Glomerular visceral epithelial cell (primary cell): ENCODE data around the gene WASF3.

Source experiments
- DNase-seq: peaks from one replicate; pipeline ENCODE4 v3.0.0-alpha.2; 2016; ENCODE audit errors: extremely low spot score

The WASF3 gene

DNA sequence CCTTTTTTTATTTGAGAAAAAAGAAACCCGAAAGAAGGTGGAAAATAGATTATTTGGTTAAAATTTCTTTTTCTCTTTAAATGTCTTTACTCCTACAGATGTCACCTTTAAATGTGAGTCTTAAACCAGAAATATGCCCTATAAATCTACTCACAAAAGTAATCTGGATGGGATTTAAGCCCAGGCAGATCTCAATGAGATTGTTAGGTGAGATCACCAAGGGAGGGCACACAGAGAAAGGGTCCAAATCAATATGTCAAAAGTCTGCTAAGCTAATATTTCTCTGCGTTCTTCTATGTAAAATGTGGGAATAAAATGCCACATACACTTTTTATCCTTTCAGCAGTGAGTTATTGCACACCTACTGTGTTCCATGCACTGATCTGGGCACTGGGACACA lies 32.9 kb downstream of the WASF3 start:
- DNase-seq, result no peak

DNA sequence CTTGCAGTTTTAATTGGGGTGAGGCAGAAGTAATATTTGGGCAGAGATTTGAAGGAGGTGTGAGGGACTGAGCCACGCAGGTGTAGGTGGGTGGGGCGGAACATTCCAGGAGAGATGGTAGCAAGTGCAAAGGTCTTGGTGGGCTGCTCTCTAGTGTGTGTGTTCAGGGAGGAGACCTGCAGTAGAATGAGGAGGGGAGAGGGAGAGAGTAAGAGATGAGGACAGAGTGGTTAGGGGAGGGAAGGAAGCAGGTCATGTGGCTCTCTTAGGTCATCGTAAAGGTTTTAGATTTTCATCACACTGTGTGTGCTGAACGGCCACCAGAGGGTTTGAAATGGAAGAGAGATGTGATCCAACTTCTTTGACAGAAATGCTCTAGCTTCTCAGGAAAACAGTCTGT lies 33.5 kb downstream of the WASF3 start:
- DNase-seq, result no peak

DNA sequence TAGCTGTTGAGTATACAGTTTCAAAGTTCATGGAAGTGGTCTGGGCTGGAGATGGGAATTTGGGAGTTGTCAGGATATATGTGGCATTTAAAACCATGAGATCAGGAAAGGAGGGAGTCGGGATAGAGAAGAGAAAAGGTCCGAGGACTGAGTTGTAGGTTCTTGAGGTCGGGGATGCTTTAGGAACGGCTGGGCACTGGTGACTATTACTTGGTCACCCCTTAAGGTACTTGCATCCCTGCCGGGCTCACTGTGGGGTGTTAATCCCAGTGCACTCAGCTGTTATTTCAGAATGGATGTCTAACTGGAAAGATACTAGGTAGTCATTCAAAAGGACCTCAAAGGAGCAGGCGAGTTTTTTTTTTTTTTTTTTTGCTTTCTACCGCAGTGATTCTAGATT lies 34.2 kb downstream of the WASF3 start:
- no peak for DNase-seq

DNA sequence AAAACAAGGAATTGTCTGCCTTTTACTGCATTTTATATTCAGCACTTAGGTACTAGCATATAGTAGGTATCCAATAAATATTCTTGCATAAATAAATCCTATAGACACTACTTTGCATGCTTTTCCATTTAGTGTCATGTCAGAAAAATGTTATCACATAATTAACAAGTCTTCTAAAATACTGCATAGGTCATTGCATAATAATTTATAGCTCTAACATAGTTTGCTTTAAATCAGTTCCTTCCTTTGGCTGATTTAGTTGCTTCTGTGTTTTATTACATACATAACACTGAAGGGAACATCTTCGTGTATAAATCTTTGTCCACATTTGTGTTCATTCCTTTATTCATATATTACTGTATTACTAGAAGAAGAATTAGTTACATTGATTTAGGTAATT lies 36.2 kb downstream of the WASF3 start:
- no peak for DNase-seq

DNA sequence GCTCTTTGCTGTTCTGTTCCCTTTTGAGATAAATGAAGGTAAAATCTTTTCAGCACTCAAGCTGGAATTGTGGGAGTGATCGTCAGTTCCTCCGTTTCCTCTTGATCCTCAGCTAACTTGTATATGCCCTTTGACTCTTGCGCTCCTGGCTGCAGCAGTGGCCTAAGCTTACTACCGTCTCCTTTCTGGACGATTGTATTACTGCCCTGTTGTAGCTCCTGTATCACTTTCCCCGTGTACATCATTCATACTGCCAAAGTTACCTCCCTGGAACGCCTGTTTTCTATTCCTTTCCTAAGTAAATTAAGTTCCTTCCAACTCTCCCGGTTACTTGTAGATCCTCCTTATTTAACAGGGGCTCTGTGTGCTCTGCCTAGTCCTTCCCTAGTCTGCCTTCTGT lies 36.9 kb downstream of the WASF3 start:
- DNase-seq, result no peak

DNA sequence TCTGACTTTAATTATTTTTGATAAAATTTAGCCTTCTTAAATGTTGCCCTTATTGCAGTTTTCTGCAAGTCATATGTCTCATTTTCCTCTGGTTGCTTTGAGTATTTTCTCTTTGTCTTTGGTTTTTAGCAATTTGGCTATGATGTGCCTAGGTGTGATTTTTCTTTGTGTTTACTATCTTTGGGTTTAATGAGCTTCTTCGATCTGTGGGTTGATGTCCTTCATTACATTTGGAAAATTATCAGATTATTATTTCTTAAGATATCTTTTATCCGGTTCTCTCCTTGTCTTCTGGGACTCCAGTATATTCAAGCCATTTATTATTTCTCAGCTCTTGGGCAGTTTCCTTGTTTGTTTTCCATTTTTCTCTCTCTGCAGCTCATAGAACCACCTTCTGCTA lies 39.0 kb downstream of the WASF3 start:
- no peak for DNase-seq

DNA sequence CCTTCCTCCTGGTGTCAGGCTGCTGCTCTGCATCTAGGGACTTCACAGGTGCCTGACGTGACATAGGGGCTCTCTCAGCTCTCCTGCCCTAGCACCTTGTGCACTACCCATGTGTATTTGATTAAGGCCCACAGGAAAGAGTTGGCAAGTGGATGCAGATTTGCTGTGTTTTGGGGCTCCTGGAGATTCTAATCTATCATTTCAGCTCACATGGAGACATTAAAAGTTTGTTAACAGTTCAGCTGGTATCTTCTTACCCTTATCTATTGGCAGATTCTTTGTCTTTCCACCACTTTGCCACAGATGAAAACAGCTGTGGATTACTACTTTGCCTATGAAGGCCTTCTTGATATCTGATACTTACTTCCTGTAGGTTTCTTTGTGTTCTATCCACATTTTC lies 41.9 kb downstream of the WASF3 start:
- no peak for DNase-seq

DNA sequence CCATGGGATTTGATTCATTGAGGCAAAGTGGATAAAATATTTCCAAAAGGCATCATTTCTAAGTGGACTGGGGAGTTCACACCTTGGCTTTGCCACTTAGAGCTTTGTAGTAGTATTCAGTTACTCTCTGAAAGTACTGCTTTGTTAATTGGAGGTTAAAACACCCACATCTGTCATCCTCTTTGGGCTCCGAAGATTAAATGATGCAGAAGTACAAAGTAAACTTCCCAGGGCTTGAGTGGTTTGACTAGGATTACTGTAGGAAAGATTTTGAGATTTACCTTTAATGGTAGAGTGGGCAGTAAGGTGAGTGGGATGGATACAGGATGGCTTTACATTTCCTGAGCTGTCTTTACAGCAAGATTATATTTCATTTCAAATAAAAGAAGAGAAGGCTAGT lies 42.4 kb downstream of the WASF3 start:
- DNase-seq, result no peak

DNA sequence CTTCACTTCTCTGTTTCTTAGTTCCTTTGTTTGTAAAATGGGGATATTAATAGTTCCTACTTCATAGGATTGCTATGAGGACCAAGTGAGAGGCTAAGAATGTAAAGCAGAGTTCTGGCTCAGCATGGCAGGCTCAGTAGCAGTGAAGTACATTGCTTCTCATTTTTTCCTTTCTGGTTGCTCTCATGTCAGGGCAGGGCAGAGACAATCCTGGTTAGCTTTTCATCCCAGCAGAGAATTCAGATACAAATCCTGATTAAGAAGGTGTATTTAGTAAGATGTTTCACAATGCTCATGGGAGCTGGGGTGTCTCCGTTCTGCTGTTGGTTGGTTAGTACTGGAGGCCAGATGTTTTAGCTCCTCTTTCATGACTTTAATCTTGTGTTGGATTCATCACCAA lies 42.9 kb downstream of the WASF3 start:
- no peak for DNase-seq

DNA sequence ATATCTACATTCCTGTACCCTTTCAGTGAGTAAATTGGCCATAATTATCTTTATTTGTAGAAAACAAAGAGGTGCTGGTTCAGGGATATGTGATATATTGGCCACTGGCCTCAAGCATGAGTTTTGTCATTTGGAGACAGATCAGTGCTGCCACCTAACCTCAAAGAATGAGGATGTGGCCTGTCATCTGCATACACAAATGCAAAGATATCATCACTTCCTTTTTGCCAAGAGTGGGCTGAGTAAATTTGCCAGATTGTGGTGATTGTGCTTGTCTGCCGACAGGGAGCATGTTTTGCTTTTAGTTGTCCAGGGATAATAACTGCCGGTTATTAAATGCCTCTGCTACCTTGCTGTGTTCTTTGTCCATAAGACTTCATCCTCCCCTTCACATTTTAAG lies 44.2 kb downstream of the WASF3 start:
- DNase-seq, result peak; percentile 54

DNA sequence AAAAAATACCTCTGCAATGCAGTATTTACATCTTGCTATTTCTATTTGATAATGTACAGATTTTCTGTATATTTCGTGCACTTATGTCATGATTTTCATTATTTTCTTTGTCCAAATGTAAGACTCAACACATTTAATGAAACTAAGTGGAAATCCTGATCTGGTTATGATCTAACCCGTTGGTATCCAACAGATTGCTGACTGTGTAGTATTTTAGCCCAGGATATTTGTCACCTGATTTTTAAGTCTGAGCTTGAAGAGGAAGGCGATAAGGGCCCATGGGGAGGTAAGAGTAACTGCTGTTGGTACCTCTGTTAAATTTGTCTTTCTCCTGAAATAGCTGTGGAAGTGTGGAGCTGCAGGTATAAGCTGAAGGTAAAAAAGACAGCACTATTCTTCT lies 45.3 kb downstream of the WASF3 start:
- DNase-seq, result no peak

DNA sequence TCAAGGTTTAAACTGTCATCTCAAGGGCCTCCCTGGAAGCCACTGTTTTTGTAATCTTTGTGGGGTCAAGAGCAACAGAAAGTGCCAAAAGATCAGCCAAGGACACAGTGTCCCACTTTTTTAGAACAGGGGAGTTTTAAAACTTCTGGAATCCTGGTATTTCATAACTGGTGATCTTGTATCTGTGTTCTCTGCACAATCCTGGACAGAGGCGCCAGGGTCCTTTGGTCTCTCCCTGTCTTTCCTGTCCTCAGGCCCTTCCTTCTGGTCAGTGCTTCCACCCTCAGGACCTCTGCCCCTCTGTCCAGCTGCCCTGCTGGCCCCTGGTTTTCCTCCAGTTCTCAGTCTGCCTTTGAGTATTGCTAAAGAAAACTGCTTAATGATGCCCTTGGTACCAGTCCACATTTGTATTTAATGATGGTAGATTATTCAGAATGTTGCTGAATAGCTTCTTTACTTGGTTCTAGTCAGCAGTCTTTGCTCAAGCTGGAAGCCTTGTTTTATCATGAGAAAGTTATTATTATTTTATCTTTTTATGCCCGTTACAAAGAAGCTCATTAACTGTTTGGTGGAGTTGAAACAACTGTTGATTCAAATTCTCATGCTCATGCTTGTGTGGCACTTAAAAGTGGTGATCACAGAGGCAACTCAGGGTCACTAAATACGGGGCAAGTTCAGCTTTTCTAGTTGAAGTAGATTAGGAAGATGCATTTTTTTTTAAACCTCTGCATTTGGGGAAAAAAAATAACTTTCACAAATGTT lies 47.5 kb downstream of the WASF3 start:
- no peak for DNase-seq

DNA sequence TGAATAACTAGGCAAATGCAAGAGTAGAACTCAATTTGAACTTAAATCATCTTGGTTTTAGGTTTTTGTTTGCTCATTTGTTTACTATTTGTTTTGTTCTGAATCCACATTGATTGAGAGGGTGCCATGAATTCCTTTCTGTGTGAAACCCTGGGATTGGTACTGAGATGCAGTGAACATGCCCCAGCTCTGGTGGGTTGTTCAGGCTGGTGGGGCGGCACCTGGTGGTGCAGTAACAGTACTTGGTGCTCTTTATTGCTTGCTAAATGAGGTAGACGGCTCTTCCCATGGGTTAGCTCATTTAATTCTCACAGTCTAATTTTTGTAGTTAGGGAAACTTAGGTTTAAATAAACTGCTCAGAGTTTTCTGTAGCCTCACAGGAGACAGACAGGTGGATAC lies 48.4 kb downstream of the WASF3 start:
- no peak for DNase-seq

DNA sequence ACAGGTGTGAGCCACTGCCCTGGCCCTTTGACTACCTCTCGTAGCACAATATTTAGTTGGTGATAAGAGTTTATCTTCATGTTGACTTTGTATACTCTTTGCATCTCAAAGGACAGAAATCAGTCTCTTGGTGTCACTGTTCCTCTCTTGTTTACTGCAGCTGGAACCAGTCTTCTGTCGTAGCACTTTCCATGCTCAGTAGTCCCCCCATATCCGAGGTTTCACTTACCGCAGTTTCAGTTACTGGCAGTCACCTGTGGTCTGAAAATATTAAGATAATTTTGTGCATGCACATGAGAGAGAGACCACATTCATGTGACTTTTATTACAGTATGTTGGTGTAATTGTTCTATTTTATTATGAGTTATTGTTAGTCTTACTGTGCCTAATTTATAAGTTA lies 49.1 kb downstream of the WASF3 start:
- DNase-seq, result no peak

DNA sequence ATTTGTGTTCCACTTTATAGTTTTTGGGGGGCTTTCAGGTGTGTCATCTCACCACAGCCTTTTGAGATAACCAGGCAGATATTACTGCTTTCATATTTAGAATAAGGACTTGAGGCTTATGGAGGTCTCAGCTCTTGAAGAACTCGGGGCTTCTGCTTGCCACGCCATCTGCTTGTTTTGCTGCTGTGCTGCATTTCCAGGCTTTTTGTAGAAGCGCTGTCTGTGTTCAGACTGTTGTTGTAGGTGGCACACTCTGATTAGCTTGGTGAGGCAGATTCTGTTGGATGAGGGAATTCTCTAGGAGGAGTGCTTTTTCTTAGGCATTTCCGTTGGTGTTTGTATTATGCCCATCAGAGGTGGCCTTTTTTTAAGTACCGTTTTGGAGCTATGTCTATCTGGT lies 57.2 kb downstream of the WASF3 start:
- DNase-seq, result no peak

DNA sequence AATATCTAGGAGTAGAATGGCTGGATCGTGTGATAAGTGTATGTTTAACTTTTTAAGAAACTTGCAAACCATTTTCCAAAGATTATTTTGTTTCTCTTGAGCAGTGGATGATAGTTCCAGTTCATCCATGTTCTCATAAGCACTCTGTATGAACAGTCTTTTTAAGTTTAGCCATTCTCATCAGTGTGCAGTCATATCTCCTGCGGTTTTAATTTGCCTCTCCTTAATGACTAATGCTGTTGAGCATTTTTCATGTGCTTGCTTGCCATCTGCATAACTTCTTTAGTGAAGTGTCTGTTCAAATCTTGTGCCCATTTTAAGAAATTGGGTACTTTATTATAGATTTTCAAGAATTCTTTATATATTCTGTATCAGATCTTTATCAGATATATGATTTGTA lies 58.6 kb downstream of the WASF3 start:
- peak; percentile 13 for DNase-seq

DNA sequence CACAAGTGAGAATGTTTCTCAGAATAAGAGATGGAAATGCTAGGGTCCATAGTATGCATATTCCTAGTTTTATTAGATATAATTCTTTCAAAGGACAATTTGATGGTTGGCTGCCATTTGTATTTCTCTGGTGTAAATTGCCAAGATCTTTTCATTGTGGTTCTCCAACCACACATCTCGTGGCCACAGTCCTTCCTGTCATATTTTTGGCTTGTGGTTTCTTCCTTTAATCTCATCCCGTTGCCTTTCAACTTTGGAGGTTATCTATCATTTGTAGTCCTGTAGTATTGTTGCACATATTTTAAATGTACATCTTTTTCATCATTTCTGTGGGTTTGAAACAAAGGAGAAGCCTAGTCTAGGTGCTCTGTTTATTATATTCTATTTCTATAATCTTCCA lies 61.2 kb downstream of the WASF3 start:
- peak; percentile 20 for DNase-seq

DNA sequence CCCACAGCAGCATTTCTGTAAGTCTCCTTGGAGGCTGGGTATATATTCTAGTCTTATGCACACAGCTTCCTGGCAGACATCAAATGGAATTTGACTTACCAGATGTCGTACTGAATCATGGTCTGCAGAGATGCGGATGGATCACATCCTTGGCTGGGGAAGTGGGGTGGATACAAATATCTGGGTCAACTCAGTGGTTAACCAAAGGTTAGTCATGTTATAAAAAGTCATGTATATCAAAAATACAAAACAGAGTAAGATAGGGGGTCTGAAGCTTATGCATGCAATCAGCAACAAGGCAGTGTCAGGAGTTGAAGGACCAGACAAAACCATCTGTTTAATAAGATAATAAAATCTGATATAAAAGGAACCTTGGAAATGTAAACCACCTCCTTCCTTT lies 61.9 kb downstream of the WASF3 start:
- DNase-seq, result peak; percentile 66

DNA sequence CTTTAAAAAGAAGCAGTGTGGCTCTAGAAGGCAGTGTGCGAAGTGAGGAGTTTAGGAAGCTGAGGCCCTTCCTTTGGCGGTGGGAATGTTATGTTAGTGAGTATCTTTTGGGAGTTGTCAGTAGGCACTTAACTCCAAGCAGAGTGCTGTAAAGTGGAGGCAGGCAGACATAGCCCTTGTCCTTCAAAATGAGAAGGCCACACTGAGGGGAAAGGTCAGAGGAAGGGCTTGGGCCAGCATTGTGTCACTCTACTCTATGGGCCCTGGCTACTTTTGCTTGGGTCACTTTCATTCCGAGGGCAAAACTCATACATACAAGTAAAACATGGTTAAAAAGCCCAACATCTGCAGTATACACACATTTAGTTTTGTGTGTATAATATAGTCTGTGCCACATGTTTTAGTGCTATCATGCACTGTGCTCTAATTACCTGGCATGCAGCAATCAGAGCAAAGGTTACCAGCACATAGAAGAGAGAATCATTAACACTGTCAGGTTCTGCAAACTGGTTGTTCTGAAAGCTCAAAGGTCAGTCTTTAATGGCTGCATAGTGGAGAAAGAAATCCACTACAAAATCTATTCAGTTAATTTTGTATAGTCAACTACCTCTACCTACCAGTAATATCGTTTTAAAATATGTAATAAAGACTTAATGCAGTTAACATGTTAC lies 64.4 kb downstream of the WASF3 start:
- no peak for DNase-seq

DNA sequence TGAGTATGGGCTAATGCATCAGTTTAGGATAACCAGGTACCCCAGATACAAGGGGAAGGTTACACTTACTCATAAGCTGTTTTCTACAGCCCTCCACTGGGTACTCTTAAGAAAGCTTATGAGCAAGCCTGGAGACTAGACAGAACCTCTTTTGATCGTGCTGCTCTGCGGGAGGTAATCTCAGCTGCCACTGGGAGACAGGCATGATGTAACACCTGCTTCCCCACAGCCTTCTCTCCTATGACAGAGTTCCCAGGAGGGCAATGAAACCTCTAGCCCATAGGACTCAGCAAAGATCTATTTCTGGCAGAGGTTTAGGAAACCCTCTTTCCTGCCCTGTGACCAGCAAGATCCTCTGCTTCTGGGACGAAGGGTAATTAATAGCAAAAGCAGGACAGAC lies 65.6 kb downstream of the WASF3 start:
- no peak for DNase-seq

DNA sequence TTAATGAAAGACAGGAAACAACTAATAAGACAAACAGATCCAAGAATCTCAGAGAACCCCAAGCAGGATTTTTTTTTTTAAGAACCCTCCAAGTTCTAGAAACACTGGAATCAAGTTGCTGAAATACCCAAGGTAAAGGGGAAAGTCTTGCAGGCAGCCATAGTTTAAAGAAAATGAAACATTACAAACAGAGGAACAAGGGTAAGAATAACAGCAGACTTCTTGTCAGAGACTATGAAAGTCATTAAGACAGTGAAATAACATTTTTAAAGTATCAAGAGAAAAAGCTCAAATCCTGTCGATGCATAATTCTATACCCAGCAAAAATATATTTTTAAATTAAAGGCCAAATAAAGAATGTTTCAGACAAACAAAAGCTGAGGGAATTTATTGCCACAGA lies 67.1 kb downstream of the WASF3 start:
- no peak for DNase-seq

DNA sequence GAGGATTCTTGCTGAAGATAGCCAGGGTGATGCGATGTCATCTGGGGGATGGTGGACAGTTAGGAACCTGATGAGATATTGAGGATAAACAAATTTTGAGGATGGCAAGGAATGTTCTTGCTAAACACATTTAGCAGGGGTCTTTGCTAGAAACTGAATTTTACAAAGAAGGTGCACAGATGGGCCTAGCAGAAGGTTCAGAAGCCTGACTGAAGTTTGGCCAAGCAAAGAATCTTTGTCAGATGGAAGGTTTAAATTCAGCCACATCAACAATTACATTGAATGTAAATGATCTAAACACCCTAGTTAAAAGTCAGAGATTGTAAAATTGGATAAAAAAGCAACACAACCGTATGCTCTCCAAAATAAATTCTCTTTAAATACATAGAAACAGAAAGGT lies 68.8 kb downstream of the WASF3 start:
- DNase-seq, result no peak

DNA sequence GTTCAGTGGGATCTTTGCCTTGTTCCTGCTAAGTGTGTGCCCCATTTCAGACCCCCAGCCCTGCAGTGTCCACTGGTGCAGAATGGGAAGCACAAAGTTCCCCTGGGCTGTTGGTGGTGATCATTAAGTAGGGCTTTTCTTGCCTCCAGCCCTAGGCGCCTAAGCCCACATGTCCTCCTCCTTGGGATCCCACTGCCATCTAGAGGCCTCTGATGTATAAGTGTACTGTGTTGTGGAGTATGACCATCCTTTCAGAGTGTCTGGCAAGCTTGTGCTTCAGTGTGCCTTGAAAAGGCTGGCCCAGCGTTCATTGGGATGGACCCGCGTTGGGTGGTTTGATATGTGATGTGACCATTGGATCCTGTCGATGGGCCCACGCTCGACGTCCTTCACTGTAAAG lies 71.2 kb downstream of the WASF3 start:
- DNase-seq, result peak; percentile 29
